ENCODE data around the gene GRIK5.

The GRIK5 gene

GRCh38 chr19:42075616-42076379 is 5.8 kb upstream of the GRIK5 start, which contains the start of gene ZNF574 (continued):
- TF ChIP-seq ZNF677 (tag by site-specific recombination; IDR thresholded peaks at IDR 0.05): no peak; the same call in 1 of the 2 replicates
- TF ChIP-seq ZNF530 (tag by site-specific recombination; IDR thresholded peaks at IDR 0.05; ENCODE audit: low read depth): no peak
- peak; percentile 74; the same call in 1 of the 2 replicates for TF ChIP-seq ZNF366 (tag by site-specific recombination; conservative IDR thresholded peaks at IDR 0.05)
- no peak for TF ChIP-seq ZNF350 (tag by site-specific recombination; IDR thresholded peaks at IDR 0.05)
- TF ChIP-seq ZNF785 (tag by site-specific recombination; IDR thresholded peaks at IDR 0.05): no peak
- peak; percentile 79 for TF ChIP-seq ZNF843 (tag by site-specific recombination; IDR thresholded peaks at IDR 0.05)
- TF ChIP-seq ZBTB1 (tag by site-specific recombination; IDR thresholded peaks at IDR 0.05): no peak
- peak; percentile 78 for TF ChIP-seq ZNF660 (tag by site-specific recombination; IDR thresholded peaks at IDR 0.05)
- TF ChIP-seq ZNF324 (tag by site-specific recombination; IDR thresholded peaks at IDR 0.05): 0 out of 2 replicates have a peak, but pooled peaks have one; percentile 52
- no peak for TF ChIP-seq ZNF624 (tag by site-specific recombination; IDR thresholded peaks at IDR 0.05)
- TF ChIP-seq ZNF610 (tag by site-specific recombination; IDR thresholded peaks at IDR 0.05; ENCODE audit: borderline replicate concordance): peak; percentile 78; the same call in 1 of the 2 replicates
- TF ChIP-seq ZNF529 (tag by site-specific recombination; IDR thresholded peaks at IDR 0.05; ENCODE audit: insufficient replicate concordance): no peak
- TF ChIP-seq, protein P1, sequence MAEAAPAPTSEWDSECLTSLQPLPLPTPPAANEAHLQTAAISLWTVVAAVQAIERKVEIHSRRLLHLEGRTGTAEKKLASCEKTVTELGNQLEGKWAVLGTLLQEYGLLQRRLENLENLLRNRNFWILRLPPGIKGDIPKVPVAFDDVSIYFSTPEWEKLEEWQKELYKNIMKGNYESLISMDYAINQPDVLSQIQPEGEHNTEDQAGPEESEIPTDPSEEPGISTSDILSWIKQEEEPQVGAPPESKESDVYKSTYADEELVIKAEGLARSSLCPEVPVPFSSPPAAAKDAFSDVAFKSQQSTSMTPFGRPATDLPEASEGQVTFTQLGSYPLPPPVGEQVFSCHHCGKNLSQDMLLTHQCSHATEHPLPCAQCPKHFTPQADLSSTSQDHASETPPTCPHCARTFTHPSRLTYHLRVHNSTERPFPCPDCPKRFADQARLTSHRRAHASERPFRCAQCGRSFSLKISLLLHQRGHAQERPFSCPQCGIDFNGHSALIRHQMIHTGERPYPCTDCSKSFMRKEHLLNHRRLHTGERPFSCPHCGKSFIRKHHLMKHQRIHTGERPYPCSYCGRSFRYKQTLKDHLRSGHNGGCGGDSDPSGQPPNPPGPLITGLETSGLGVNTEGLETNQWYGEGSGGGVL (tag by site-specific recombination; IDR thresholded peaks at IDR 0.05): peak; percentile 60
- no peak for TF ChIP-seq SCRT2 (tag by site-specific recombination; IDR thresholded peaks at IDR 0.05)
- TF ChIP-seq ZNF792 (tag by site-specific recombination; IDR thresholded peaks at IDR 0.05): peak; percentile 15; the same call in 1 of the 2 replicates
- TF ChIP-seq ZNF184 (tag by site-specific recombination; IDR thresholded peaks at IDR 0.05): no peak
- TF ChIP-seq ZNF600 (tag by site-specific recombination; IDR thresholded peaks at IDR 0.05): peak; percentile 50; the same call in 1 of the 2 replicates
- 0 out of 2 replicates have a peak, but pooled peaks have one; percentile 10 for TF ChIP-seq ZSCAN23 (tag by site-specific recombination; IDR thresholded peaks at IDR 0.05)
- no peak for TF ChIP-seq ZNF19 (tag by site-specific recombination; IDR thresholded peaks at IDR 0.05; ENCODE audit: low read depth)
- TF ChIP-seq SP2 (tag by site-specific recombination; IDR thresholded peaks at IDR 0.05): peak; percentile 100
- no peak for TF ChIP-seq MYNN (tag by site-specific recombination; IDR thresholded peaks at IDR 0.05; ENCODE audit: borderline replicate concordance)
- TF ChIP-seq, protein P2, sequence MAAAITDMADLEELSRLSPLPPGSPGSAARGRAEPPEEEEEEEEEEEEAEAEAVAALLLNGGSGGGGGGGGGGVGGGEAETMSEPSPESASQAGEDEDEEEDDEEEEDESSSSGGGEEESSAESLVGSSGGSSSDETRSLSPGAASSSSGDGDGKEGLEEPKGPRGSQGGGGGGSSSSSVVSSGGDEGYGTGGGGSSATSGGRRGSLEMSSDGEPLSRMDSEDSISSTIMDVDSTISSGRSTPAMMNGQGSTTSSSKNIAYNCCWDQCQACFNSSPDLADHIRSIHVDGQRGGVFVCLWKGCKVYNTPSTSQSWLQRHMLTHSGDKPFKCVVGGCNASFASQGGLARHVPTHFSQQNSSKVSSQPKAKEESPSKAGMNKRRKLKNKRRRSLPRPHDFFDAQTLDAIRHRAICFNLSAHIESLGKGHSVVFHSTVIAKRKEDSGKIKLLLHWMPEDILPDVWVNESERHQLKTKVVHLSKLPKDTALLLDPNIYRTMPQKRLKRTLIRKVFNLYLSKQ (tag by site-specific recombination; IDR thresholded peaks at IDR 0.05; ENCODE audit: borderline replicate concordance): no peak
- no peak for TF ChIP-seq TRIM28 (IDR thresholded peaks at IDR 0.05; ENCODE audit: borderline replicate concordance, low read length)
- no peak for TF ChIP-seq ZNF488 (tag by site-specific recombination; IDR thresholded peaks at IDR 0.05)
- TF ChIP-seq ZNF776 (tag by site-specific recombination; IDR thresholded peaks at IDR 0.05; ENCODE audit: borderline replicate concordance): no peak
- no peak for TF ChIP-seq ZNF707 (tag by site-specific recombination; IDR thresholded peaks at IDR 0.05)
- no peak for TF ChIP-seq TCF7L2 (IDR thresholded peaks at IDR 0.05; ENCODE audit: borderline replicate concordance, low read depth, low read length)
- TF ChIP-seq ZBTB6 (tag by site-specific recombination; IDR thresholded peaks at IDR 0.05): peak; percentile 88
- TF ChIP-seq, protein P3, sequence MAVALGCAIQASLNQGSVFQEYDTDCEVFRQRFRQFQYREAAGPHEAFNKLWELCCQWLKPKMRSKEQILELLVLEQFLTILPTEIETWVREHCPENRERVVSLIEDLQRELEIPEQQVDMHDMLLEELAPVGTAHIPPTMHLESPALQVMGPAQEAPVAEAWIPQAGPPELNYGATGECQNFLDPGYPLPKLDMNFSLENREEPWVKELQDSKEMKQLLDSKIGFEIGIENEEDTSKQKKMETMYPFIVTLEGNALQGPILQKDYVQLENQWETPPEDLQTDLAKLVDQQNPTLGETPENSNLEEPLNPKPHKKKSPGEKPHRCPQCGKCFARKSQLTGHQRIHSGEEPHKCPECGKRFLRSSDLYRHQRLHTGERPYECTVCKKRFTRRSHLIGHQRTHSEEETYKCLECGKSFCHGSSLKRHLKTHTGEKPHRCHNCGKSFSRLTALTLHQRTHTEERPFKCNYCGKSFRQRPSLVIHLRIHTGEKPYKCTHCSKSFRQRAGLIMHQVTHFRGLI (tag by site-specific recombination; IDR thresholded peaks at IDR 0.05): no peak
- no peak; the same call in 1 of the 2 replicates for TF ChIP-seq ZBTB48 (tag by site-specific recombination; IDR thresholded peaks at IDR 0.05)
- no peak for TF ChIP-seq ZNF560 (tag by site-specific recombination; IDR thresholded peaks at IDR 0.05; ENCODE audit: borderline replicate concordance)
- TF ChIP-seq GLIS2 (tag by site-specific recombination; IDR thresholded peaks at IDR 0.05): peak; percentile 88
